ENCODE measurements around the gene AK3. TPM values are rescaled to one million over a fixed set of nuclear protein-coding genes. Genes with fewer than 3 reads are reported as not detected.

The AK3 gene
- total RNA-seq, 1 donor from 2014 or later: 65.5 TPM

DNA sequence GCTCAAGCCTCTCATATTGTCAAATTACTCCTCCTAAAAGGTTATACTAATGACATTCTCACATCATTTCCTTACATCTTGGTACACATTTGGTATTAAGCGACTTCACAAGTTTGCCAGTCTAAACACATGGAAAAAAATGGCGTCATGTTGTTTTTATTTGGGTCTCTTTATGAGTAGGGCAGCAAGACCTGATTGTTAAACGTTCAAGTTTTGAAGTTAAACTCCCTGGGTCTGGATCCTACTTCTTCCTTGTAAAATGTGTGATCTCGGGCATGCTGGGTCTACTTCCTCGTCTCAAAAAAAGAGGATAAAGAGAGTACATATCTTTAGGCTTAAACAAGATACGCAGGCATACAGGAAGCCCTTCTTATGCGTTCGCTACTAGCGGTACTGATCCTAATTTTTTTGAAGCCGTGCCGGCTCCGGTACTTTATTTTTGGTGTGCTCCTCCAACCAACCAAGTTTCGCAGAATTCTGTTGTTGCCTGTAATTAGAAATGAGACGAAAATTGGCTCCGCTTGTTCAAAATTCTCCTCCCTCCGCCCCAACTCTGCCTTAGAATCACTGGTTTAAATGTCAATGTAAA is 62.2 kb downstream of the AK3 start:
- Histone ChIP-seq H3K4me3 (ENCODE audit: low read depth, low read length) (peak overlapping the region; percentile 54), H3K27me3 (ENCODE audit: control insufficient read depth, insufficient read depth, low read length) (no peaks in the 10 kb centered on the region), H3K36me3 (ENCODE audit: control insufficient read depth, insufficient read depth, low read length) (no peaks in the 10 kb centered on the region)
- TF ChIP-seq, protein P1, sequence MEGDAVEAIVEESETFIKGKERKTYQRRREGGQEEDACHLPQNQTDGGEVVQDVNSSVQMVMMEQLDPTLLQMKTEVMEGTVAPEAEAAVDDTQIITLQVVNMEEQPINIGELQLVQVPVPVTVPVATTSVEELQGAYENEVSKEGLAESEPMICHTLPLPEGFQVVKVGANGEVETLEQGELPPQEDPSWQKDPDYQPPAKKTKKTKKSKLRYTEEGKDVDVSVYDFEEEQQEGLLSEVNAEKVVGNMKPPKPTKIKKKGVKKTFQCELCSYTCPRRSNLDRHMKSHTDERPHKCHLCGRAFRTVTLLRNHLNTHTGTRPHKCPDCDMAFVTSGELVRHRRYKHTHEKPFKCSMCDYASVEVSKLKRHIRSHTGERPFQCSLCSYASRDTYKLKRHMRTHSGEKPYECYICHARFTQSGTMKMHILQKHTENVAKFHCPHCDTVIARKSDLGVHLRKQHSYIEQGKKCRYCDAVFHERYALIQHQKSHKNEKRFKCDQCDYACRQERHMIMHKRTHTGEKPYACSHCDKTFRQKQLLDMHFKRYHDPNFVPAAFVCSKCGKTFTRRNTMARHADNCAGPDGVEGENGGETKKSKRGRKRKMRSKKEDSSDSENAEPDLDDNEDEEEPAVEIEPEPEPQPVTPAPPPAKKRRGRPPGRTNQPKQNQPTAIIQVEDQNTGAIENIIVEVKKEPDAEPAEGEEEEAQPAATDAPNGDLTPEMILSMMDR (IDR thresholded peaks at IDR 0.05; ENCODE audit: insufficient read depth, low read length, poor library complexity, severe bottlenecking): no peak
- no peak for DNase-seq (ENCODE audit: low read depth)

DNA sequence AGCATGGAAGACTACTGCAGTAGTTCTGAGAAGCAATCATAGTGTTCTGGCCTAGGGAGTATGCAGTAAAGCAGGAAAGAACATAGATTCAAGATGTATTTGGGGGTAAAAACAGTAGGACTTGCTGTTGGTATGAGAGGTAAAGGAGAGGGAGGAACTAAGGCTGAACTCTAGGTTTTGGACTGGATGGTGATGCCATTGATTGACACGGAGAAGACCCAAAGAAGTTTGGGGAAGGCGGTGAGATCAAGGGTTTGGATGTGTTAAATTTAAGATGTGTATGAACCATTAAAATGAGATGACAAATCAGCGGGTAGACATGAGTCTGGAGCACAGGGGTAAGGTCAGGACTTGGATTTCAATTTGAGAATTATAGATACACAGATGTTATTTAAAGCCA is 63.6 kb downstream of the AK3 start:
- H3K4me3 ChIP-seq (ENCODE audit: low read depth, low read length): no peak overlapping the region
- TF ChIP-seq, protein P1 (IDR thresholded peaks at IDR 0.05; ENCODE audit: insufficient read depth, low read length, poor library complexity, severe bottlenecking): no peak
- DNase-seq (ENCODE audit: low read depth): no peak
- no peaks in the 10 kb centered on the region for H3K36me3 ChIP-seq (ENCODE audit: control insufficient read depth, insufficient read depth, low read length)
- no peaks in the 10 kb centered on the region for H3K27me3 ChIP-seq (ENCODE audit: control insufficient read depth, insufficient read depth, low read length)

DNA sequence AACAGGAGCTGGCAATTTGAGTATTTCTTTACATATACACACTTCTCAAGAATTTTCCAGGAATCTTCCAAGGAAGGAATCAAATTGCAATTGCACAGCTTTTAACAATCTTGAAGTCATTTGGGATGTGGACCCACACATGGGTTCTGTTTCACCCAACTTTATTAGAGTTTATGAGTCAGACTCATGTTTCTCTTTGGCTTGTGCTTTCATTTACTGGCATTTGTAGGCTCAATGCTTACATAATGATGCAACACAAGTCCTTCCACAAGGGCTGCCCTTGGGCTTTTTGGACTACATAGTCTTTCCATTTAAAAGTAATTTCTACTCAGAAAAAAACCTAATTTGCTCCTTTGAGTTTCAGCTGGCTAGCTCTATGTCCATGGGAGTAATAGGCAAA is 66.2 kb downstream of the AK3 start:
- Histone ChIP-seq H3K36me3 (ENCODE audit: control insufficient read depth, insufficient read depth, low read length) (no peaks in the 10 kb centered on the region), H3K27me3 (ENCODE audit: control insufficient read depth, insufficient read depth, low read length) (no peaks in the 10 kb centered on the region), H3K4me3 (ENCODE audit: low read depth, low read length) (no peak overlapping the region)
- no peak for DNase-seq (ENCODE audit: low read depth)
- TF ChIP-seq, protein P1 (IDR thresholded peaks at IDR 0.05; ENCODE audit: insufficient read depth, low read length, poor library complexity, severe bottlenecking): no peak

DNA sequence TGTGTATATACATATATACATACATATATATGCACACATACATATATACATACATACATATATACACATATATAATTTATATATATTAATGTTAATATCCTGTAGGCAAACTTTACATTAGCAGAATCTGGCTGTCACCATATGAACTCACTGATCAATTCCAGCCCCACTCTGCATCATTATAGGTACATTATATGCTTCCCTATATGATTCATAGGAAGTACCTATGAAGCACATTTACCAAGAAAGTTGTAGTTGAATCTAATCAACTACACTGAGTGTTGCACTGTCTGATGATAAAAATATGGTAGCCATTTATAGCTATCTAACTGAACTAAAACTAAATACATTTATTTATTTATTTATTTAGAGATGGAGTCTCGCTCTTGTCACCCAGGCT is 69.3 kb downstream of the AK3 start:
- no peak for DNase-seq (ENCODE audit: low read depth)
- Histone ChIP-seq H3K36me3 (ENCODE audit: control insufficient read depth, insufficient read depth, low read length) (no peaks in the 10 kb centered on the region), H3K4me3 (ENCODE audit: low read depth, low read length) (no peak overlapping the region), H3K27me3 (ENCODE audit: control insufficient read depth, insufficient read depth, low read length) (no peaks in the 10 kb centered on the region)
- TF ChIP-seq, protein P1 (IDR thresholded peaks at IDR 0.05; ENCODE audit: insufficient read depth, low read length, poor library complexity, severe bottlenecking): no peak

DNA sequence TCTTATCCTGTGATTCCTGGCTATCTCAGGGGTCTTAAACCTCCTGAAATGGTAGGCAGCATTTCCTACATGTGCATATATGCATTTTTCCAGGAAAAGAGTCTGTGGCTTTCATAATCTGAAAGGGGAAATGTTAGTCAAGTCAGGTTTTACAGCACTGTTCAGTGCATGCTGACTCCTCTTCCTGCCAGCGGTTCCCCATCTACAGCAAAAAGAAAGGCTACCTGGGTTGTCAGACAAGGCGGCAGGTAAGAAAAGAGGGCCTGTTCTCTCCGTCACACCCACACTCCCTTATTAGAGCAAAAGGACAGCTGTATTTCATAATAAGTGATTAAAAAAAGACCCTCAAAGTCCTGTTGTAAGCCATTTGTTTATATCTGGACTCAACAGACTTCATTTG is 70.4 kb downstream of the AK3 start:
- H3K4me3 ChIP-seq (ENCODE audit: low read depth, low read length): no peak overlapping the region
- no peaks in the 10 kb centered on the region for H3K36me3 ChIP-seq (ENCODE audit: control insufficient read depth, insufficient read depth, low read length)
- TF ChIP-seq, protein P1 (IDR thresholded peaks at IDR 0.05; ENCODE audit: insufficient read depth, low read length, poor library complexity, severe bottlenecking): no peak
- no peaks in the 10 kb centered on the region for H3K27me3 ChIP-seq (ENCODE audit: control insufficient read depth, insufficient read depth, low read length)
- DNase-seq (ENCODE audit: low read depth): no peak

DNA sequence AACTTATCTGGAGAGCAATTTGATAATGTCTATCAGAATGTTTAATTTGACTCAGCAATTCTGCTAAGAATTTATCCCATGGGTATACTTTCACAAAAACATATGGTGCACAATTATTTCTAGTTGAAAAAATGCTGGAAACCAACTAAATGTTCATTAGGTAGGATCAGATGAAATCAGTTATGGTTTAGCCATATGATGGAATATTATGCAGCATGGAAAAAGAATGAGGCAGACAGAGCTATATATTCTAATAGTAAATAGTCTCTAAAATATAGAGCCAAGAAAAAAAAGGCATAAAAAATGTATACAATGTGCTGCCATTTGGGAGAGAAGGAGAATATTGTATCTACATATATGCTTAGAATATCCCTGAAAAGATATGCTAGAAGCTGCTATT is 71.1 kb downstream of the AK3 start:
- H3K27me3 ChIP-seq (ENCODE audit: control insufficient read depth, insufficient read depth, low read length): no peaks in the 10 kb centered on the region
- H3K36me3 ChIP-seq (ENCODE audit: control insufficient read depth, insufficient read depth, low read length): no peaks in the 10 kb centered on the region
- H3K4me3 ChIP-seq (ENCODE audit: low read depth, low read length): no peak overlapping the region
- no peak for DNase-seq (ENCODE audit: low read depth)
- TF ChIP-seq, protein P1 (IDR thresholded peaks at IDR 0.05; ENCODE audit: insufficient read depth, low read length, poor library complexity, severe bottlenecking): no peak

Data from kidney epithelial cell (primary cell).